Globus pallidus (tissue), 1 donor: Measurements from ENCODE around the gene NXF1.
"Not testable (repeated sequence)": the region's sequence is repeated elsewhere in the genome, so short reads cannot be mapped to it uniquely, and the experiment has no call there.

Experiments
- DNase-seq: peaks from one replicate; pipeline ENCODE4 v3.0.0-alpha.2; 2015; ENCODE audit warnings: low spot score

The NXF1 gene

GRCh38 chr11:62832336-62833234 lies 27.3 kb upstream of the NXF1 start, which contains the start of gene TEX54:
TSS of gene TEX54 (minus strand) at chr11:62832841.
- DNase-seq: no peak

GRCh38 chr11:62831520-62832335 lies 26.5 kb upstream of the NXF1 start, which contains the start of gene STX5:
TSS of gene STX5 (minus strand) at chr11:62832051. CDS start at chr11:62831243, 808 bp downstream.
- peak; percentile 99 for DNase-seq

- DNase-seq: no peak
Observed at GRCh38 chr11:62830904-62831519, 25.8 kb upstream of the NXF1 start.

- DNase-seq: not testable (repeated sequence)
Observed at GRCh38 chr11:62828130-62828529, 22.9 kb upstream of the NXF1 start.

- no peak for DNase-seq
Observed at GRCh38 chr11:62823677-62824076, 18.4 kb upstream of the NXF1 start.

GRCh38 chr11:62817129-62817528 lies 11.9 kb upstream of the NXF1 start:
- DNase-seq: no peak

- DNase-seq: no peak
Observed at GRCh38 chr11:62816557-62816956, 11.3 kb upstream of the NXF1 start.

GRCh38 chr11:62811659-62812058 lies 6.4 kb upstream of the NXF1 start:
- DNase-seq: no peak

GRCh38 chr11:62810748-62811147 lies 5.5 kb upstream of the NXF1 start:
- DNase-seq: no peak

- DNase-seq: peak; percentile 18
Observed at GRCh38 chr11:62806611-62807121, 1.4 kb upstream of the NXF1 start.

- no peak for DNase-seq
Observed at GRCh38 chr11:62805961-62806441, 761 bp upstream of the NXF1 start.

- peak; percentile 13 for DNase-seq
Observed at GRCh38 chr11:62804310-62805075, 747 bp downstream of the NXF1 start.

- DNase-seq: no peak
Observed at GRCh38 chr11:62801071-62801470, 4.2 kb downstream of the NXF1 start.

- no peak for DNase-seq
Observed at GRCh38 chr11:62799486-62799885, 5.8 kb downstream of the NXF1 start.

- DNase-seq: no peak
Observed at GRCh38 chr11:62796281-62796680, 9.0 kb downstream of the NXF1 start.

GRCh38 chr11:62794201-62794775 lies 11.0 kb downstream of the NXF1 start:
- no peak for DNase-seq

- no peak for DNase-seq
Observed at GRCh38 chr11:62792202-62792575, 13.1 kb downstream of the NXF1 start.

GRCh38 chr11:62791501-62792201 lies 13.6 kb downstream of the NXF1 start, which contains the start of gene TMEM223:
TSS of gene TMEM223 (minus strand) at chr11:62792006. CDS start at chr11:62791994, 12 bp downstream.
- DNase-seq: peak; percentile 85

GRCh38 chr11:62789576-62789975 lies 15.7 kb downstream of the NXF1 start:
- no peak for DNase-seq

- no peak for DNase-seq
Observed at GRCh38 chr11:62788991-62789390, 16.2 kb downstream of the NXF1 start.
